HG02852 (cell line): ENCODE data around the gene PLEKHA7.
"Not testable (repeated sequence)": the region's sequence is repeated elsewhere in the genome, so short reads cannot be mapped to it uniquely, and the experiment has no call there.

Experiments
- ATAC-seq: cut with Tn5 transposase; IDR thresholded peaks from one replicate; pipeline ENCODE4 v1.9.1; 2021; ENCODE audit warnings: mild to moderate bottlenecking, moderate library complexity; ENCODE audit not compliant: unreplicated experiment

The PLEKHA7 gene

GRCh38 chr11:17014321-17014832, at the start of gene PLEKHA7:
Gene PLEKHA7, minus strand, starts transcription at chr11:17014414. Its CDS starts 13 bp downstream, at chr11:17014401.
- ATAC-seq, result no peak

- ATAC-seq, result peak; percentile 68
These were observed 49.2 kb upstream of the PLEKHA7 start for GRCh38 chr11:17063171-17064002.

DNA sequence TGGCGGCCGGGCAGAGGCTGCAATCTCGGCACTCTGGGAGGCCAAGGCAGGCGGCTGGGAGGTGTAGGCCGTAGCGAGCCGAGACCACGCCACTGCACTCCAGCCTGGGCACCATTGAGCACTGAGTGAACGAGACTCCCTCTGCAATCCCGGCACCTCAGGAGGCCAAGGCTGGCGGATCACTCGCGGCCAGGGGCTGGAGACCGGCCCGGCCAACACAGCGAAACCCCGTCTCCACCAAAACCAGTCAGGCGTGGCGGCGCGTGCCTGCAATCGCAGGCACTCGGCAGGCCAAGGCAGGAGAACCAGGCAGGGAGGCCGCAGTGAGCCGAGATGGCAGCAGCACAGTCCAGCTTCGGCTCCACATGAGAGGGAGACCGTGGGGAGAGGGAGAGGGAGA, 36.9 kb upstream of the PLEKHA7 start:
- ATAC-seq, result not testable (repeated sequence)

GRCh38 chr11:17048491-17048890, 34.3 kb upstream of the PLEKHA7 start:
- not testable (repeated sequence) for ATAC-seq

- no peak for ATAC-seq
These were observed 32.5 kb upstream of the PLEKHA7 start for GRCh38 chr11:17046690-17047089.

- ATAC-seq, result no peak
These were observed 22.7 kb upstream of the PLEKHA7 start for GRCh38 chr11:17036666-17037658.

- not testable (repeated sequence) for ATAC-seq
These were observed 19.8 kb upstream of the PLEKHA7 start for GRCh38 chr11:17034027-17034426.

GRCh38 chr11:17026487-17027082, 12.4 kb upstream of the PLEKHA7 start:
- ATAC-seq, result no peak

DNA sequence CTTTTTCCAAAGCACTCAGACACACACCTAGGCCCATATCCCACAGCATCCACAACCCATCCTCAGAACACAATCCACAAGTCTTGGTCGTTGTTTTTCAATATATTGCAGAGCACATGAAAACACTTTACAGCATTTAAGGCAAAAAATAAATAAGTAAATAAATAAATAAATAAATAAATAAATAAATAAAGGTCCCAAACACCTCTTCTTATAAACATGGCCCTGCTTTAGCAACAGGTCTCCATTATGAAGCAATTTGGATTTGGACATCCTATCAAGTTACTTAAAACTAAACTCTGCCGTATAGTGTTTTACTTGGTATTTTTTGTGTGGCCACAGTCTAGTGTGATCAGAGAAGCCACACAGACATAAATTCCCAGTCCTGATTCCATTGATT, 10.7 kb upstream of the PLEKHA7 start:
- no peak for ATAC-seq

DNA sequence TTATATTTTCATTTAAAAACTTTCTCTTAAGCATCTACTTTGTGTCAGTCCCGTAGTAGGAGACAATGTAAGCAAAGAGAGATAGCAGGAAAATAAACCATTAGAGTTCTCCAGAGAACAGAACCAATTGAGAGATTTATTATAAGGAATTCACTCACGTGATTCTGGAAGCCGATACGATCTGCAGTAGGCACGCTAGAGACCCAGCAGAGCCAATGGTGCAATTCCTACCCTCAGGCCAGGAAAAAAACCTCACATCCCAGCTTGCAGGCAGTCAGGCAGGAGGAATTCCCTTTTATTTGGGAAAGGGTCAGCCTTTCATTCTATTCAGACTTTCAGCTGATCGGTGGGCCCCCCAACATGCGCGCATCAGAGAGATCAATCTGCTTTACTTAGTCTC, 7.3 kb upstream of the PLEKHA7 start:
- no peak for ATAC-seq

GRCh38 chr11:17020831-17021230, 6.6 kb upstream of the PLEKHA7 start:
- no peak for ATAC-seq

DNA sequence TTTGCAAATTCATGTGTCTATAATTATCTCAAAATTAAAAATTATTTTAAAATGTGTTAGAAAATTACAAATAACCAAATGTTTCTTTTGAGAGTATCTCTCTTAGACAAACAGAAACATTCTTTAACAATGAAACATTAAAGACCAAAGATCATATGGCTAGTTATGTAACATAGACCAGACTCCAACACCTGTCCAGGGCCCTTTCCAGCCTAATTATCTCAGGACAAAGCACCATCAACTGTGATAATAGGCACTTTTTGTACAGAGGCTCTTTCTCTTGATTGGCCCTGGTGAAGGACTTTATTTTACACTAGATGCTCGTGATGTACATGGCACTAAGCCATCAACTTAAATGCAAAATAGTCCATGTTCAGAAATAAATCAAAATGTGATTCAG, 5.0 kb upstream of the PLEKHA7 start:
- no peak for ATAC-seq

GRCh38 chr11:17015627-17016126, 1.5 kb upstream of the PLEKHA7 start:
- no peak for ATAC-seq

- ATAC-seq, result no peak
These were observed 816 bp upstream of the PLEKHA7 start for GRCh38 chr11:17014833-17015626.

DNA sequence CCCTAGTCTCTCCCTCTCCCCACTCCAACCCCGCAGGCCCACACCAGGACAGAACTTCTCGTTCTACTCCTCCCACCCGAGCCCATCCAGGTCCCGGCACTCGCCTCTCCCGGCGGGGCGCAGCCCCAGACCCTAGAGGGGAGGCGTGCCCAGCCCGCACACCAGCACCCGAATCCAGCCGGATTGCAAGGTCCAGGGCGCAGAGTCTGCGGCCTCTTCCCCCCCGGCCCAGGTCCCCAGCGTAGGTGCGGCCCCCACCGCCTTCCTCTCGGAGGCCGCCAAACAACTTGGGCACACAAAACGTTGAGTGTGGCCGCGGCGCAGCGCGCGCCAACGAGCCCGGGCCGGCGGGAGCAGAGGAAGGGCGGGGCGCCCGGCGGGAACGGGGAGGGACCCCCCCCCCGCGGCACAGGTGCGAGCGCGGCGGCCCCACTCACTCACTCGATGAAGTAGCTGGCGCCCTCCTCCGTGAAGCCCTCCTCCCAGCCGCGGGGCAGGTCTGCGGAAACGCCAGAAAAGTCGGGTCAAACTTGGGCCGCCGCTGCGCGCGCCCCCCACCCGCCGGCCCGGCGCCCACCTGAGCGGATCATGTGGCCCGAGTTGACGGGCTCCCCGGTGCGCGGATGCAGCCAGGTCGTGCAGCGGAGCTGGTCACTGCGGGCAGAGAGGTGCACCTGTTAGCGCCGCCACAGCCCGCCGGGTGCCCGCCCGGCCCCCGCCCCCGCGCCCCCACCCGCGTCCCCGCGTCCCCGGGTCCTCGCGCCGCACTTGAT, 480 bp downstream of the PLEKHA7 start:
- ATAC-seq, result no peak

GRCh38 chr11:17012712-17013547, 1.3 kb downstream of the PLEKHA7 start:
- ATAC-seq, result no peak

DNA sequence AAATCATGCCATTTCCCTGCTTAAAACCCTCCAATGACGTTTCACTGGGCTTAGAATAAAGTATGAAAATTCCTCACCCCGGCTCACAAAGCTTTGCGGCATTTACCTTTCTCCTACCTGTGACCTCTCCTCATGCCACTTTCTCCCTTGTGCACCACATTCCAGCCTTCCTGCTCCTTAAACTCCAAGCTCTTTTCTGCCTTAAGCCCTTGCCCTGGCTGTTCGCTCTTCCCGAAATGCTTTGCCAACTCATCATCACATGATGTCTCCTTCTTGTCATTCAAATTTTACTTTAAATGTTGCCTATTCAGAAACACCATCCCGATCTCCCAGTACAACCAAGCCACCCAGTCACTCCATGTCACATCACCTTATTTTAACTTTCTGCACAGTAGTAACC, 2.0 kb downstream of the PLEKHA7 start:
- no peak for ATAC-seq

DNA sequence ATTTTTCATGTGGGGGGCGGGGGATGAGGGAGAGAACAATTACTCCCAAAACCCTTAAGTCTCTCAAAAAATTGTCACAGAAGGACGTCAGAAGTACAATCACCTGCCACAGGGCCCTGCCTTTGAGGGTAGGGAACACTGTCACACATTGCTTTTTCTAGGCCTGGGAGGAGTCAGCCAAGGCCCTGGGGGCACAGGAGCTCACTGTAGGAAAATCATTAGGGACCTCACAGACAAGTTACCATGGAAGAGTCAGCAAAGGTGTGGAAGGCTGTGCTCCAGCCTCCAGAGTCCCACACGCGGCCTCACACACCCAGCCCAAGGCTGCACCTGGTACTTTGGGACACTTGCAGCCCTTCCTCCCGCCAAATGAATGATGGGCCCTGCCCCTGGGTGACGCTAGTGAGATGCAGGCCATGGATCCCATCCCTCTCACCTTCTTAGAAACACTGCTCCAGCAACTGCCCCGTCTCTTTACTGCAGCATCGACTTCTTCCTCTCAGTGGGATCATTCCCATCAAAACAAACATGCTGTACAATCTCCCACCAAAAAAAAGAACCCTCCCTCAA, 3.3 kb downstream of the PLEKHA7 start:
- ATAC-seq, result no peak
